ENCODE results near the gene KNCN.

DNA sequence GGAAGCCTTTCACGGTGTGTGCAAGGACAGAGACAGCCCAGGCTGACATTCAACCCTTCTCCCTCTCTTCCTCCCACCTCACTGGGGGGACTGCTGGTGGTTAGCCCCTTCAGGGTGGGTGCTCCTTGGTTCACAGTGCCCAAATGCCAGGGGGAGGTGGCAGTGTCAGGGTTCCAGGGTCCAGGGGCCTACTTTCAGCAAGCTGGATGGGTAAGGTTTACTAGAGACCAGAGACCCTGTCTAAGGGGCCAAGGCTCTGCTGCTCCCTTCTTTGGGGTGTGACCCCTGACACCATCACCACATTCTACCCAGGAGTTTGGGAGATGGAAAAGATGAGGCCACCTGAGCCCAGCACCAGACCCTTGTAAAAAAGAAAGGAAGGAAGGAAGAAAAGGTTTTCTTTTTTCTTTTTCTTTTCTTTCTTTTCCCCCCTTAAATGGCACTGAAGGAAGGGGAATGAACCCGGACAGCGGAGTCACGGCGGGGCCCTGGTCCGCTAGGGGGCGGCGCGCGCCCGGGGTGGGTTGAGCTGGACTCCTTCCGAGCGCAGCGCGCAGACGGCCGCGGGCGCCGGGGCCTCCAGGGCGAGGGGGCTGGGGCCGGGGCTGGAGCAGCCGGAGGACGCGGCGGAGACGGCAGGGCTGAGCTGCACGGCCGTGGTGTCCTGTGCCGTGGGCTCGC is 18.8 kb downstream of the KNCN start:
- TF ChIP-seq SIN3A (IDR thresholded peaks at IDR 0.05; ENCODE audit: borderline replicate concordance, insufficient read depth, low read length) (no peak), POLR2AphosphoS5 (IDR thresholded peaks at IDR 0.05; ENCODE audit: low read depth, low read length) (no peak), FOXP2 (optimal IDR thresholded peaks at IDR 0.05; ENCODE audit: borderline replicate concordance, extremely low read depth, extremely low read length, insufficient read depth) (no peak)
- TF ChIP-seq, protein P1, sequence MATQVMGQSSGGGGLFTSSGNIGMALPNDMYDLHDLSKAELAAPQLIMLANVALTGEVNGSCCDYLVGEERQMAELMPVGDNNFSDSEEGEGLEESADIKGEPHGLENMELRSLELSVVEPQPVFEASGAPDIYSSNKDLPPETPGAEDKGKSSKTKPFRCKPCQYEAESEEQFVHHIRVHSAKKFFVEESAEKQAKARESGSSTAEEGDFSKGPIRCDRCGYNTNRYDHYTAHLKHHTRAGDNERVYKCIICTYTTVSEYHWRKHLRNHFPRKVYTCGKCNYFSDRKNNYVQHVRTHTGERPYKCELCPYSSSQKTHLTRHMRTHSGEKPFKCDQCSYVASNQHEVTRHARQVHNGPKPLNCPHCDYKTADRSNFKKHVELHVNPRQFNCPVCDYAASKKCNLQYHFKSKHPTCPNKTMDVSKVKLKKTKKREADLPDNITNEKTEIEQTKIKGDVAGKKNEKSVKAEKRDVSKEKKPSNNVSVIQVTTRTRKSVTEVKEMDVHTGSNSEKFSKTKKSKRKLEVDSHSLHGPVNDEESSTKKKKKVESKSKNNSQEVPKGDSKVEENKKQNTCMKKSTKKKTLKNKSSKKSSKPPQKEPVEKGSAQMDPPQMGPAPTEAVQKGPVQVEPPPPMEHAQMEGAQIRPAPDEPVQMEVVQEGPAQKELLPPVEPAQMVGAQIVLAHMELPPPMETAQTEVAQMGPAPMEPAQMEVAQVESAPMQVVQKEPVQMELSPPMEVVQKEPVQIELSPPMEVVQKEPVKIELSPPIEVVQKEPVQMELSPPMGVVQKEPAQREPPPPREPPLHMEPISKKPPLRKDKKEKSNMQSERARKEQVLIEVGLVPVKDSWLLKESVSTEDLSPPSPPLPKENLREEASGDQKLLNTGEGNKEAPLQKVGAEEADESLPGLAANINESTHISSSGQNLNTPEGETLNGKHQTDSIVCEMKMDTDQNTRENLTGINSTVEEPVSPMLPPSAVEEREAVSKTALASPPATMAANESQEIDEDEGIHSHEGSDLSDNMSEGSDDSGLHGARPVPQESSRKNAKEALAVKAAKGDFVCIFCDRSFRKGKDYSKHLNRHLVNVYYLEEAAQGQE (IDR thresholded peaks at IDR 0.05; ENCODE audit: insufficient read depth in 1 of 2, low read depth in 2 of 2, low read length in 2 of 2), result no peak
